Heart left ventricle (tissue), 16 donors: ENCODE measurements around the gene OXTR. TPM values are rescaled to one million over a fixed set of nuclear protein-coding genes. Genes with fewer than 3 reads are reported as not detected.

Source experiments
- ATAC-seq, 4 donors: fragments of 200-7000 bp; cut with Tn5 transposase; one replicate each; pipeline ENCODE4 v1.9.1; 2020 to 2022; ENCODE audit warnings: moderate library complexity in 4 of 4, mild to moderate bottlenecking in 3 of 4, moderate number of reproducible peaks in 1 of 4
- DNase-seq, 5 donors: peaks; one replicate each; pipeline ENCODE4 v3.0.0-alpha.2; 2020
- H3K27ac ChIP-seq, 12 donors: fragments of 200-600 bp; sonication (generic) in 4 of 12; one replicate each; pipeline versions ENCODE4 v1.5.0 to v1.8.0; 2016 to 2022; ENCODE audit warnings: mild to moderate bottlenecking in 2 of 12
- H3K27me3 ChIP-seq, 9 donors: fragments of 200-600 bp; sonication (generic) in 2 of 9; one replicate each; pipeline versions ENCODE4 v1.5.1 to v1.8.0; 2016 to 2022; ENCODE audit warnings: mild to moderate bottlenecking in 3 of 9
- H3K36me3 ChIP-seq, 9 donors: fragments of 200-600 bp; sonication (generic) in 2 of 9; one replicate each; pipeline versions ENCODE4 v1.5.0 to v1.8.0; 2018 to 2022; ENCODE audit warnings: mild to moderate bottlenecking in 2 of 9
- H3K4me1 ChIP-seq, 12 donors: fragments of 200-600 bp; sonication (generic) in 4 of 12; one replicate each; pipeline versions ENCODE4 v1.5.0 to v1.8.0; 2016 to 2022; ENCODE audit warnings: mild to moderate bottlenecking in 3 of 12
- H3K4me3 ChIP-seq, 12 donors: fragments of 200-600 bp; sonication (generic) in 4 of 12; one replicate each; pipeline versions ENCODE4 v1.5.0 to v1.8.0; 2017 to 2022; ENCODE audit warnings: mild to moderate bottlenecking in 9 of 12, moderate library complexity in 4 of 12
- H3K9me3 ChIP-seq, 12 donors: fragments of 200-600 bp; sonication (generic) in 4 of 12; one replicate each; pipeline versions ENCODE4 v1.5.0 to v1.8.0; 2016 to 2022; ENCODE audit warnings: mild to moderate bottlenecking in 1 of 12
- CTCF ChIP-seq, 12 donors: fragments of 200-600 bp; sonication (generic) in 4 of 12; IDR thresholded peaks; one replicate each; pipeline versions ENCODE4 v1.5.0 to v1.8.0; 2018 to 2022; ENCODE audit warnings: antibody characterized with exemption in 12 of 12, mild to moderate bottlenecking in 5 of 12
- POLR2A ChIP-seq, 2 donors: fragments of 450-650 bp; IDR thresholded peaks; one replicate each; pipeline ENCODE4 v1.6.1; 2017; ENCODE audit warnings: antibody characterized with exemption in 2 of 2, mild to moderate bottlenecking in 2 of 2, moderate library complexity in 2 of 2
- WGBS, 4 donors: extraction: QIAGEN DNeasy Blood & Tissue Kit in 2 of 4; methylation state at CpG; one replicate each; pipeline versions ENCODE4 v1.1.5 to v1.1.7; 2013 to 2018; 5-methylcytosine and 5-hydroxymethylcytosine counted together
- intact Hi-C, 10 donors: fragments of 100-400 bp; cut with DNase I; formaldehyde crosslinking; loops; one replicate each; pipeline versions ENCODE4 v1.11.1 to v1.14.2; 2022
- polyA plus RNA-seq, 2 donors: library from polyadenylated mRNA; stranded (reverse); fragments of 200-250 nt; gene quantifications; one replicate each; pipeline ENCODE4 v1.2.3, GENCODE V29; 2013
- total RNA-seq, 9 donors: library from RNA; depleted of rRNA in 2 of 9; stranded (reverse); fragments of >200 nt in 2 of 9; fragmentation: NEBNext Ultra II Directional in 3 of 9; extraction: Animal tissue kit (Norgen Biotek cat#: 25700) in 3 of 9; gene quantifications; one replicate each; pipeline versions ENCODE4 v1.1.0 to v1.2.4, GENCODE V29; 2016 to 2023
- donor health status: ischemic (EF 13 %, LVEDD 7.1; RV severe dilation, severe dysfunction).
- donor health status: healthy with polysubstance abuse.
- donor health status: DM: no; HTN: yes; CAD: no.
- donor health status: DM: no; HTN: no; CAD: no.
- donor health status: ischemic (EF 25% LVEDD 6.9; RV normal size, moderate dysfunction).
- donor health status: ischemic (EF 25% LVEDD 5.7; RV mildly dilated, moderate dysfunction).
- donor health status: healthy.
- donor health status: DM: yes; HTN: yes; CAD: no.
- donor health status: ischemic (EF 35%, LVEDD 5.7; RV mildly dilated, moderate dysfunction).
- donor health status: nonischemic (EF 11% LVEDD 7.7; RV severe dilation, severe dysfunction).
- donor health status: DM: yes; HTN: yes; CAD: no.
- donor health status: PGD.
- donor health status: ischemic (EF 29% LVEDD 5.4; RV normal size, mild dysfunction).
- donor health status: nonischemic (EF 23%, LVEDD 6.1; RV moderate dilation, normal function).

OXTR gene
- total and polyA plus RNA-seq, 11 donors = 0.11 to 0.54 (median 0.23) TPM; not detected in 3

- Histone ChIP-seq H3K4me3 (no peak overlapping the region), H3K27ac (no peak overlapping the region), H3K36me3 (no peaks in the 10 kb centered on the region), H3K9me3 (peaks cover 0 to 16% (median 3%) of the 10 kb centered on the region in 12 donors), H3K4me1 (no peaks in the 10 kb centered on the region), H3K27me3 (no peaks in the 10 kb centered on the region)
- TF ChIP-seq POLR2A (IDR thresholded peaks at IDR 0.05) (no peak), CTCF (IDR thresholded peaks at IDR 0.05) (no peak)
- intact Hi-C loops = no loop called here
- ATAC-seq (no peak), DNase-seq (no peak)
- 80 to 86% (median 82%) methylated on average over 3 of the region's 3 CpGs for WGBS, 4 donors
These were observed 24.8 kb upstream of the OXTR start for GRCh38 chr3:8794247-8794646.

DNA sequence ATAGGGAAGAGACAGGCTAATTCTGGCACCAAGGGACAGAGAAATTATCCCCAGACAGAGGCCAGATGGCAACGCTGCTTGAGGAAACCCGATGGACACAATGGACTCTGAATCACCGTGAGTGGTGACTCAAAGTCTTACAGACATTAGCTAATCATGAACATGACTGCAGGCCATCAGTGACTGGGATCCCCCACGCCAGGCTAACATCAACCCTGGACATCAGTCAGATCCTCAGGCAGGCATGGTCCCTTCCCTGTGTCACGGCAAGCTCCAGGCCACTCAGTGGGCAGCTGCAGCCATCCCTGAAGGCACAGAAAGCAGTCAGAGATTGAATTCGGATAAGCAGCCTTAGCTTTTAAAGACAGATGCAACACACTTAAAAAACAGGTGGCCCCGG is 23.8 kb upstream of the OXTR start:
- no peak for TF ChIP-seq POLR2A (IDR thresholded peaks at IDR 0.05)
- TF ChIP-seq CTCF (IDR thresholded peaks at IDR 0.05) = no peak
- Histone ChIP-seq H3K9me3 (peaks cover 0 to 26% (median 4%) of the 10 kb centered on the region in 12 donors), H3K4me3 (no peak overlapping the region), H3K36me3 (no peaks in the 10 kb centered on the region), H3K27me3 (no peaks in the 10 kb centered on the region), H3K27ac (no peak overlapping the region), H3K4me1 (no peaks in the 10 kb centered on the region)
- ATAC-seq (no peak), DNase-seq (no peak)
- whole genome bisulfite sequencing, 4 donors = 86 to 91% (median 89%) methylated on average over 7 of the region's 7 CpGs
- intact Hi-C loops = no loop called here

GRCh38 chr3:8790529-8790928 is 21.1 kb upstream of the OXTR start:
- Histone ChIP-seq H3K4me1 (no peaks in the 10 kb centered on the region), H3K27ac (no peak overlapping the region), H3K9me3 (peaks cover 0 to 34% (median 9%) of the 10 kb centered on the region in 12 donors), H3K27me3 (no peaks in the 10 kb centered on the region), H3K36me3 (no peaks in the 10 kb centered on the region), H3K4me3 (no peak overlapping the region)
- TF ChIP-seq CTCF (IDR thresholded peaks at IDR 0.05) = no peak
- no peak for TF ChIP-seq POLR2A (IDR thresholded peaks at IDR 0.05)
- WGBS, 4 donors = 85 to 93% (median 88%) methylated on average over 2 of the region's 2 CpGs
- ATAC-seq (no peak), DNase-seq (no peak)
- intact Hi-C loops = no loop called here

DNA sequence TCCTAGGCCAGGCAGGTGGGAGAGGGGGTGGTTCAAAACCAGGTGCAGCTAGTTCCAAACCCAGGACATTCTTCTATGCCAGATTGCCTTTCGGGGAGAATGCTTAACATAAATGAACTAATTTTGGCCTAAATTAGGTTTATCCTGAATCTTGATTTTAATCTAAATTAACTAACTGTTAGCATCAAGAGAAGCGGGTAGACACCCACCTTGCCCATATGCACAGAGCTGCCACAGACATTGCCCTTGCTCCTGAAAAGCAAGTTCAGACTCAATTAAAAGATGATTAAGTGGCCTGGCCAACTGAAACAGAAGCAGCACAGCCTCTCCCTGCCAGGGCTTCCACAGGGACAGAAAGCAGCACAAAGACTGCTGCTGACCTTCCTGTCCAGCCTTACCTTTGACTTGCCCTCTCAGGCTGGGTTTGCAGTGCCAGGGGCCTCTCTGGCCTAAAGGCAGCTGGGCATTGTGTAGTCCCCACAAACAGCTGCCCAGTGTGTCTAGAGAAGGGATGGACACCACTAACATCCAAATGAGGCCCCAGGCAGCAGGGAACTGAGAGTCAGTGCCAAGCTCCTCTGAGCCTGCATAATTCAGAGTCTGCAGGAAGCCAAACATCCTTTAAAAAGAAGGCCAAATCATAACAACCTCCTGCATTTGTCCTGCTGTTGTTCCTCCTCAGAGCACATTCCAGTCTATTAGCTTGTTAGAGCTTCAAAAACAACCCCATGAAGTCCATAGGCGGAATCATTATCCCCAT is 15.4 kb upstream of the OXTR start:
- Histone ChIP-seq H3K4me3 (no peak overlapping the region), H3K9me3 (peaks cover 0 to 24% (median 7%) of the 10 kb centered on the region in 12 donors), H3K27me3 (no peaks in the 10 kb centered on the region), H3K4me1 (no peaks in the 10 kb centered on the region), H3K27ac (no peak overlapping the region), H3K36me3 (no peaks in the 10 kb centered on the region)
- intact Hi-C loops = no loop called here
- WGBS, 4 donors = 77 to 95% (median 94%) methylated on average over 3 of the region's 3 CpGs
- DNase-seq = no peak
- TF ChIP-seq POLR2A (IDR thresholded peaks at IDR 0.05) (no peak), CTCF (IDR thresholded peaks at IDR 0.05) (no peak)
- ATAC-seq = no peak
